Measurements from ENCODE around the gene GOLGA6L10.

DNA sequence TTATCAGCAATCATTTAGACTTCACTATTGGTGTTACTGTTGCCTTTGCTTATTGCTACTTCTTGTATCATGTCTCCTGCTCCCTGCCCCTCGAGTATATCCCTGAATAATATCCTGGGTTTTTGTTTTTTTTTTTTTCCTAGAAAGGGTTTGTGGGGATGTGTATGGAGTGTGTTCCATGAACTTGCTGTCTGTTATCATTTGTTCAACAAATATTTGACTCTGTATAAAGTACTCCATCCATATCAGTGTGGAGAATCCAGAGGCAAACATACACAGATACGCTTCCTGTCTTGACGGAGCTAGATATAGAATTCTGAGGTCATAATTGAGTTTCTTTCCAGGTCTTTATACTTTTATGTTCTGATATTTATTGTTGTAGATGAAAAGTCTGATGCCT, 48.5 kb upstream of the GOLGA6L10 start:
- TF ChIP-seq CTCF (IDR thresholded peaks at IDR 0.05; ENCODE audit: insufficient read depth, low read length, poor library complexity, severe bottlenecking) = no peak
- TF ChIP-seq EZH2phosphoT487 (conservative IDR thresholded peaks at IDR 0.05; ENCODE audit: low read length) = no peak
